Gastrocnemius medialis (tissue), 4 donors: ENCODE measurements around the gene TMEM150B. TPM values are rescaled to one million over a fixed set of nuclear protein-coding genes. Genes with fewer than 3 reads are reported as not detected.

Experiments used
- ATAC-seq, 2 donors: fragments of 150-250 bp; one replicate each; pipeline ENCODE4 v1.9.1; 2016
- DNase-seq, 2 donors: peaks; one replicate each; pipeline ENCODE4 v3.0.0-alpha.2; 2019
- H3K27ac ChIP-seq, 4 donors: fragments of 200-600 bp; sonication (generic); 1 replicate in 1 of 4; 2 replicates in 3 of 4; pipeline ENCODE4 v1.5.1; 2016 to 2018; ENCODE audit warnings: mild to moderate bottlenecking in 2 of 4, moderate library complexity in 1 of 4
- H3K27me3 ChIP-seq, 3 donors: fragments of 200-600 bp; sonication (generic) in 2 of 3; 1 replicate in 1 of 3; 2 replicates in 2 of 3; pipeline versions ENCODE4 v1.5.1 to v1.6.0; 2016 to 2019; ENCODE audit warnings: mild to moderate bottlenecking in 1 of 3, moderate library complexity in 1 of 3
- H3K36me3 ChIP-seq, 2 donors: fragments of 200-600 bp; sonication (generic) in 1 of 2; one replicate each; pipeline ENCODE4 v1.5.1; 2017 to 2018
- H3K4me1 ChIP-seq, 2 donors: fragments of 200-600 bp; sonication (generic) in 1 of 2; one replicate each; pipeline ENCODE4 v1.5.1; 2016 to 2017; ENCODE audit warnings: mild to moderate bottlenecking in 2 of 2
- H3K4me3 ChIP-seq, 4 donors: fragments of 200-600 bp; sonication (generic) in 3 of 4; 1 replicate in 1 of 4; 2 replicates in 3 of 4; pipeline ENCODE4 v1.5.1; 2016 to 2019; ENCODE audit warnings: mild to moderate bottlenecking in 2 of 4
- H3K9me3 ChIP-seq, 3 donors: fragments of 200-600 bp; sonication (generic) in 2 of 3; 1 replicate in 1 of 3; 2 replicates in 2 of 3; pipeline ENCODE4 v1.5.1; 2016 to 2019
- POLR2A ChIP-seq, 2 donors: fragments of 450-650 bp; IDR thresholded peaks; one replicate each; pipeline ENCODE4 v1.6.1; 2017; ENCODE audit warnings: antibody characterized with exemption in 2 of 2, mild to moderate bottlenecking in 2 of 2, moderate library complexity in 2 of 2
- in situ Hi-C, 4 donors: fragments of 200-750 bp; cut with MboI; loops; one replicate each; pipeline versions ENCODE4 v1.15.0 to v1.8.0; 2017; ENCODE audit warnings: low sequenced_read_pairs in 4 of 4
- intact Hi-C: fragments of 100-400 bp; cut with DNase I; formaldehyde crosslinking; loops from one replicate; pipeline ENCODE4 v1.15.1; 2023; ENCODE audit warnings: low total_unique reads
- total RNA-seq, 4 donors: library from RNA; depleted of rRNA; stranded (reverse); fragments of >200 nt; gene quantifications; one replicate each; pipeline versions ENCODE4 v1.1.0 to v1.2.3, GENCODE V29; 2016
- TF ChIP-seq, protein P1 (sequence below), 5 experiments: fragments of 450-650 bp in 3 of 5; fragments of 200-600 bp in 2 of 5; sonication (generic) in 2 of 5; IDR thresholded peaks in 4 of 5; conservative IDR thresholded peaks in 1 of 5; 1 replicate in 4 of 5; 2 replicates in 1 of 5; pipeline ENCODE4 v1.5.1; 2016 to 2019; ENCODE audit warnings: antibody characterized with exemption in 5 of 5, mild to moderate bottlenecking in 3 of 5, moderate library complexity in 3 of 5

Gene TMEM150B
- total RNA-seq, 4 donors from 2014 or later: 0.40 to 3.3 TPM; not detected in 2

DNA sequence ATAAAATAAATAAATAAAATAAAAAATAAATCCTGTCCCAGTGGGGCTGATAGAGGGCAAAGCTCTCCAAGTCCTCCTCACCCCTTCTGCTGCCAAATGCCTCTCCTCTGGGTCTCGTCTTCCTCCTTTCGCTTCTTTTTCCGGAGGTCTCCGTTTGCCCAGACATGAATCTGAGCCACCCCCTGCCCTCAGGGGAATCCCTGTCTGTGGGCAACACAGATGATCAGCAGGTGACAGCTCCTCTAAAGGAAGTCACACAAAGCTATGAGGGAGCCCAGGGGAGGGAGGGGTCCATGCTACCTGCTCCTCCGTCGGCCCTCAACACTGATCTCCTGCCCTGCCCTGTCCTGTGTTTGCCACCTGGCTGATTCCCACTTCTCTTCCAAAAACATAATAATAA, 479 bp downstream of the TMEM150B start:
- in situ Hi-C loops (no loop called here), intact Hi-C loops (no loop called here)
- H3K9me3 ChIP-seq: no peaks in the 10 kb centered on the region
- H3K36me3 ChIP-seq: no peaks in the 10 kb centered on the region
- H3K27me3 ChIP-seq: no peaks in the 10 kb centered on the region
- peak overlapping the region in 3 of 4 donors; percentile 21 to 49 (median 45) for H3K27ac ChIP-seq
- TF ChIP-seq POLR2A (IDR thresholded peaks at IDR 0.05): no peak
- TF ChIP-seq, protein P1, sequence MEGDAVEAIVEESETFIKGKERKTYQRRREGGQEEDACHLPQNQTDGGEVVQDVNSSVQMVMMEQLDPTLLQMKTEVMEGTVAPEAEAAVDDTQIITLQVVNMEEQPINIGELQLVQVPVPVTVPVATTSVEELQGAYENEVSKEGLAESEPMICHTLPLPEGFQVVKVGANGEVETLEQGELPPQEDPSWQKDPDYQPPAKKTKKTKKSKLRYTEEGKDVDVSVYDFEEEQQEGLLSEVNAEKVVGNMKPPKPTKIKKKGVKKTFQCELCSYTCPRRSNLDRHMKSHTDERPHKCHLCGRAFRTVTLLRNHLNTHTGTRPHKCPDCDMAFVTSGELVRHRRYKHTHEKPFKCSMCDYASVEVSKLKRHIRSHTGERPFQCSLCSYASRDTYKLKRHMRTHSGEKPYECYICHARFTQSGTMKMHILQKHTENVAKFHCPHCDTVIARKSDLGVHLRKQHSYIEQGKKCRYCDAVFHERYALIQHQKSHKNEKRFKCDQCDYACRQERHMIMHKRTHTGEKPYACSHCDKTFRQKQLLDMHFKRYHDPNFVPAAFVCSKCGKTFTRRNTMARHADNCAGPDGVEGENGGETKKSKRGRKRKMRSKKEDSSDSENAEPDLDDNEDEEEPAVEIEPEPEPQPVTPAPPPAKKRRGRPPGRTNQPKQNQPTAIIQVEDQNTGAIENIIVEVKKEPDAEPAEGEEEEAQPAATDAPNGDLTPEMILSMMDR (IDR thresholded peaks at IDR 0.05 in 4 of 5, conservative IDR thresholded peaks at IDR 0.05 in 1 of 5): no peak
- no peaks in the 10 kb centered on the region for H3K4me1 ChIP-seq
- DNase-seq: no peak
- H3K4me3 ChIP-seq: no peak overlapping the region
- no peak for ATAC-seq

DNA sequence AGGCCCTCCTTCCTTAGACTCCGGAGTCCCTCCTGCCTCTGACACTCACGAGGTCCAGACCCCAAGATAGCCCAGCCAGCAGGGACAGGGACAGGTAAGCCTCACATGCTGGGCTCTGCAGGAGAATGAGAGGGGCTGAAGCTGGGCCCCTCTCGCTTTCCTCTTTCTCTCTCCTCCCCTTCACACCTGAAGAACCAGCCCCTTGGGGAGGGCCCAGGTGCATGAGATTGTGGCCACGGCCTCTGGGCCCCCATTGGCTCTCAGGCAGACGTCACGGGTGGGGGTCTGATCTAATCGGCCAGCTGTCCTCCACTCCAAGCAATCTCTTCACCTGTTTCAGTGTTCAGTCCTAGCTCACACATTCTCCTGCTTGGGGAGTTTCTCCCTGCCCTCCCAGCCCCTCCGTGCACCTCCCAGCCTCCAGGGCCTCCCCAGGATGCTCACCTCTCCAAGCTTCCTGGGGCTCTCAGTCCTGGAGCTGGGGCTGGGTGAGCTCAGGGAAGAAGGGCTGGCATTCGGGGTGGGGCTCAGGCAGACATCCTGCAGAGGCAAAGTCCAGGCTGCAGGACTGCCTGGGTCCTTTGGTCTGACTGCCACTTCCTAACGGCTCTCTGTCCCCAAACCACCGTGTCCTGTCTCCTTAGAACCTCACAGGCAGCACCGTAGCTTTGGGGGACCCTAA, 2.8 kb downstream of the TMEM150B start:
- H3K36me3 ChIP-seq: no peaks in the 10 kb centered on the region
- DNase-seq (no peak), ATAC-seq (no peak)
- no peaks in the 10 kb centered on the region for H3K4me1 ChIP-seq
- no peak overlapping the region for H3K4me3 ChIP-seq
- H3K27me3 ChIP-seq: no peaks in the 10 kb centered on the region
- H3K9me3 ChIP-seq: no peaks in the 10 kb centered on the region
- in situ Hi-C loops: no loop called here
- intact Hi-C loops: no loop called here
- no peak overlapping the region for H3K27ac ChIP-seq
- TF ChIP-seq, protein P1 (IDR thresholded peaks at IDR 0.05 in 4 of 5, conservative IDR thresholded peaks at IDR 0.05 in 1 of 5): no peak
- TF ChIP-seq POLR2A (IDR thresholded peaks at IDR 0.05): no peak

DNA sequence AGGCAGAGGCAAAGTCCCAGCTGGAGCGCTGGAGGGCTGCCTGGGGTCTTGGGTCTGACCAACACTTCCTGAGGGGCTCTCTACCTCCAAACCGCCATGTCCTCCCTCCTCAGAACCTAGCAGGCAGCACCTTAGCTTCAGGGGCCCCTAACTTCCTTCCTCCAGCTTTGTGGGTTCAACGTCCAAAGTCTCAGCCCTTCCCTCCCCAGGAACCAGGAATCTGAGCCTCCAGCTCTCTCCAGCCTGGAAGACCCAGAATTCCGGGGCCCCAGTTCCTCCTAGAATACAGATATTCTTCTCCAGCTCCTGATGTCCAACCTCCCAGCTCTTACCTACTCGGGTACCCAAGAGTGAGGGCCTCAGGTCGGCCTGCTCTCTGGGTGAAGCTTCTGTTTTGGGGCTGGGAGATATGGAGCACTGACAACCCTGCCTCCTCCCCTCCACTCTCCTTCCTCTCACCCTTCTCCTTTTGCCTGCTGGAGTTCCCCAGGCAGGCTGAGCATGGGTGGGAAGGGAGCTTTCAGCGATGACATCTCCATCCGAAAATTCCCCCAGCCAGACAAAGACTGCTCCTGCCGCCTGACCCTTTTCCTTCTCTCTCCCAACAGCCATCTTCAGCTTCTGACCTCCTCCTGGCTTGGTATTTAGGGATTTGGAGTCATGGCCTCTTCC, 3.5 kb downstream of the TMEM150B start:
- TF ChIP-seq, protein P1 (IDR thresholded peaks at IDR 0.05 in 4 of 5, conservative IDR thresholded peaks at IDR 0.05 in 1 of 5): no peak
- TF ChIP-seq POLR2A (IDR thresholded peaks at IDR 0.05): no peak
- DNase-seq (no peak), ATAC-seq (no peak)
- H3K4me1 ChIP-seq: no peaks in the 10 kb centered on the region
- no peak overlapping the region for H3K4me3 ChIP-seq
- H3K9me3 ChIP-seq: no peaks in the 10 kb centered on the region
- intact Hi-C loops (no loop called here), in situ Hi-C loops (no loop called here)
- H3K36me3 ChIP-seq: no peaks in the 10 kb centered on the region
- no peak overlapping the region for H3K27ac ChIP-seq
- no peaks in the 10 kb centered on the region for H3K27me3 ChIP-seq

DNA sequence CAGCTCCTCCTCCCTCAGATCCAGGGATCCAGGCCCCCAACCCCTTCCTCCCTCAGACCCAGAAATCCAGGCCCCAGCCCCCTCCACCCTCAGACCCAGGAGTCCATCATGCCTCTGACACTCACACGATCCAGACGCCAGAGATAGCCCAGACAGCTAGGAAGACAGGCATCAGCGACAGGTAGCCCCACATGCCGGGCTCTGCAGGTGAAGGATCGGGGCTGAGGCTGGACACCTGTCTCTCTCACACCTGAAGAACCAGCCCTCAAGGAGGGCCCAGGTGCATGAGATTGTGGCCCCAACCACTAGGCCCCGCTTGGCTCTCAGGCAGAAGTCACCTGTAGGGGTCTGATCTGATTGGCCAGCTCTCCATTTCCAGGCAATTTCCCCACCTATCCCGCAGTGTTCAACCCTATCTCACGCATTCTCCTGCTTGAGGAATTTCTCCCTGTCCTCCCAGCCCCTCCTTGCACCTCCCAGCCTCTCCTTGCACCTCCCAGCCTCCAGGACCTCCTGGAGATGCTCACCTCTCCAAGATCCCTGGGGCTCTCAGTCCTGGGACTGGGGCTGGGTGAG, 4.2 kb downstream of the TMEM150B start:
- Histone ChIP-seq H3K27ac (no peak overlapping the region), H3K9me3 (no peaks in the 10 kb centered on the region), H3K4me1 (no peaks in the 10 kb centered on the region), H3K36me3 (no peaks in the 10 kb centered on the region), H3K27me3 (no peaks in the 10 kb centered on the region), H3K4me3 (no peak overlapping the region)
- in situ Hi-C loops: no loop called here
- TF ChIP-seq, protein P1 (IDR thresholded peaks at IDR 0.05 in 4 of 5, conservative IDR thresholded peaks at IDR 0.05 in 1 of 5): no peak
- TF ChIP-seq POLR2A (IDR thresholded peaks at IDR 0.05): no peak
- intact Hi-C loops: no loop called here
- DNase-seq (no peak), ATAC-seq (no peak)
